T-helper 9 cell (primary cell): ENCODE results near the gene C18orf32.
"Not testable (repeated sequence)": the region's sequence is repeated elsewhere in the genome, so short reads cannot be mapped to it uniquely, and the experiment has no call there.

Experiments
- DNase-seq: peaks from one replicate; pipeline ENCODE4 v3.0.0-alpha.2; 2020
- total RNA-seq, 2 donors: gene quantifications; one replicate each; lab custom pipeline; 2026; lab: John Stamatoyannopoulos, UW

The C18orf32 gene
- total RNA-seq: 5.3 to 10.0 reads per million in 2 donors

DNA sequence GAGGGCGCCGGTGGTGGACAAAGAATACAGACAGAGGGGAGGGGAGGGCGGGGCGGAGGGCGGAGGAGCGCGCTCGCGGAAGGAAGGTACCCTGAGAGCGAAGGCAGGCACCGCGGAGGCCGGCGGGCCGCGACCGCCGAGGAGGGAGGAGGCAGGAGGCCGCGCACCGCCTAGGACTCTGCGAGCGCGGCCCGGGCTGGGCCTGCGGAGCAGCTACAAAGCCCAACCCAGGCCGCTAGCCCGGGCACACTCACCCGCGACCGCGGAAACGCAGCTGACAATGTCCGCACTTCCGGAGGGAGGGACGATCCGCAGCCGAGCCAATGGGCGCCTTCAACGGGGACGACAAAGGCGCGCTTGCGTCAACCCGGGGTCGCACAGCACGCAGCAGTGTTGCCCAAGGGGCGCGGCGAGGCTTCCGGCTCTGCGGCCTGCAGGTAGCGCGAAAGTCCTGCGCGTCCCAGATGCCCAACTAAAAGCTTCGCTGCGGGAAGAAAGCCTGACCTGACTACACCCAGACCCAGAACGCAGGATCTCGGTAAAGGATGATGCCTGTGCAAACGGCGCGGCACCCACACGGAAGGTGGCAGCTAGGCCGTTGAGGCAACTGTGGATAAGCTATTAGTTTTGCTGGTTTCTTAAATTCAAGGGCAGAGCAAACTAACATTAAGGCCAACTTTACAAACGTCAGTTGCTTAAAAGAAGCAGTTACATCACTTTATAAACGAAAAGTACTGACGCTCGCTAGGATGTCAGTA is at the start of gene C18orf32:
TSS of gene C18orf32 (minus strand) at position 282 of the 758 bp plus-strand sequence. CDS start 3,486 bp downstream, outside the sequence.
- DNase-seq: peak; percentile 90

GRCh38 chr18:49534846-49535601 is 48.0 kb upstream of the C18orf32 start:
- DNase-seq: no peak

DNA sequence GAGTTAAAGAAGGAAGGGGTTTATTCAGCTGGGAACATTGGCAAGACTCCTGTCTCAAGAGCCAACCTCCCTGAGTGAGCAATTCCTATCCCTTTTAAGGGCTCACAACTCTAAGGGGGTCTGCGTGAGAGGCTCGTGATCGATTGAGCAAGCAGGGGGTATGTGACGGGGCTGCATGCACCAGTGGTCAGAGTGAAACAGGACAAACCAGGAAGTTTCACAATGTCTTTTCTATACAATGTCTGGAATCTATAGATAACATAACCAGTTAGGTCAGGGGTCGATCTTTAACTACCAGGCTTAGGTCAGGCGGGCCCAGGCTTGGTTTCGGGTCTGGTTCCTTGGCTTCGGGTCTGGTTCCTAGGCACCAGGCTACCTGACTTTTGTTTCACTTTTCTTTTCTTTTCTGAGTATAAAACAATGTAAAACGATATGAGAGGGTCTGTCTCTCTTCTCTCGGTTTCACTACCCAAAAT is 44.7 kb upstream of the C18orf32 start:
- no peak for DNase-seq

GRCh38 chr18:49529596-49529995 is 42.6 kb upstream of the C18orf32 start:
- DNase-seq: no peak

- no peak for DNase-seq
These were observed 40.7 kb upstream of the C18orf32 start for GRCh38 chr18:49527631-49528327.

- no peak for DNase-seq
These were observed 38.9 kb upstream of the C18orf32 start for GRCh38 chr18:49525981-49526380.

DNA sequence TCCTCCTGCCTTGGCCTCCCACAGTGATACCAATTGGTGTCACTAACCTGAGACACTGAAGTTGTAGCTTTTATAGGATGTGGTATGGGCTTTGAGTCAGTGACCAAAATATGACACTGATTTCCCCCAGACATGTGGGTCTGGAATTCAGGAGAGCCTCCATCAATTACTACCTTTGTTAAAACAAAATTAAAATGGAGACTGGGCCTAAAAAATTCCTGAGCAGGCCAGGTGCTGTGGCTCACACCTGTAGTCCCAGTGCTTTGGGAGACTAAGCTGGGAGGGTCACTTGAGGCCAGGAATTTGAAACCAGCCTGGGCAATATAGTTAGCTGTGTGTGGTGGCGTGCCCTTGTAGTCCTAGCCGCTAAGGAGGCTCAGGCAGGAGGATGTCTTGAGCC is 37.9 kb upstream of the C18orf32 start:
- no peak for DNase-seq

DNA sequence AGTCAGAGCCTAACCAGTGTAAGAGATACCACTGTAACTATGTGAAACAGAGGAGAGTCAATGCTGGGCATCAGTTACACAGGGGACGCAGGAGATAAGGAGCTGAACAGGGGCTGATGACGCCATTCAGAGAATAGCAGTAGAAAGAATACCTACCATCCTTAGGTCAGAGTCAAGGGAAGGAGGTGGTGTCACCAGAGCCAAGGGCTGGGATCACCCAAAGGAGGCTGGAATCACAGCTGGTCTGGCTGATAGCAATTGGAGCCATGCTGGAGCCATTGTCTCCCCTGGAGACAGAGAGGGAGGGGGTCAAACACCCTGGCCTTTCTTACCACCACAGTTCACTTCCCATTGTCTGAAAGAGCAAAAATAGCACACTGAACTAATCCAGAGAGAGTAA is 37.3 kb upstream of the C18orf32 start:
- no peak for DNase-seq

DNA sequence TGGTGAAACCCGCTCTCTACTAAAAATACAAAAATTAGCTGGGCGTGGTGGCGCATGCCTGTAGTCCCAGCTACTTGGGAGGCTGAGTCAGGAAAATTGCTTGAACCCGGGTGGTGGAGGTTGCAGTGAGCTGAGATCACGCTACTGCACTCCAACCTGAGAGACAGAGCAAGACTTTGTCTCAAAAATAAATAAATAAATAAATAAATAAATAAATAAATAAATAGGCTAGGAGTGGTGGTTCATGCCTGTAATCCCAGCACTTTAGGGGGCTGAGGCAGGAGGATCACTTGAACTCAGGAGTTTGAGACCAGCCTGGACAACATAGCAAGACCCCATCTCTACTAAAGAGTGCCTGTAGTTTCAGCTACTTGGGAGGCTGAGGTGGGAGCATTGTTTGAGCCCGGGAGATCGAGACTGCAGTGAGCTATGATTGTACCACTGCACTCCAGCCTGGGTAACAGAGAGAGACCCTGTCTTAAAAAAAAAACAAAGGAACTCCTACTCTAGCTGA is 36.6 kb upstream of the C18orf32 start:
- not testable (repeated sequence) for DNase-seq

GRCh38 chr18:49521216-49521835 is 34.3 kb upstream of the C18orf32 start:
- no peak for DNase-seq

- no peak for DNase-seq
These were observed 33.7 kb upstream of the C18orf32 start for GRCh38 chr18:49520661-49521145.

DNA sequence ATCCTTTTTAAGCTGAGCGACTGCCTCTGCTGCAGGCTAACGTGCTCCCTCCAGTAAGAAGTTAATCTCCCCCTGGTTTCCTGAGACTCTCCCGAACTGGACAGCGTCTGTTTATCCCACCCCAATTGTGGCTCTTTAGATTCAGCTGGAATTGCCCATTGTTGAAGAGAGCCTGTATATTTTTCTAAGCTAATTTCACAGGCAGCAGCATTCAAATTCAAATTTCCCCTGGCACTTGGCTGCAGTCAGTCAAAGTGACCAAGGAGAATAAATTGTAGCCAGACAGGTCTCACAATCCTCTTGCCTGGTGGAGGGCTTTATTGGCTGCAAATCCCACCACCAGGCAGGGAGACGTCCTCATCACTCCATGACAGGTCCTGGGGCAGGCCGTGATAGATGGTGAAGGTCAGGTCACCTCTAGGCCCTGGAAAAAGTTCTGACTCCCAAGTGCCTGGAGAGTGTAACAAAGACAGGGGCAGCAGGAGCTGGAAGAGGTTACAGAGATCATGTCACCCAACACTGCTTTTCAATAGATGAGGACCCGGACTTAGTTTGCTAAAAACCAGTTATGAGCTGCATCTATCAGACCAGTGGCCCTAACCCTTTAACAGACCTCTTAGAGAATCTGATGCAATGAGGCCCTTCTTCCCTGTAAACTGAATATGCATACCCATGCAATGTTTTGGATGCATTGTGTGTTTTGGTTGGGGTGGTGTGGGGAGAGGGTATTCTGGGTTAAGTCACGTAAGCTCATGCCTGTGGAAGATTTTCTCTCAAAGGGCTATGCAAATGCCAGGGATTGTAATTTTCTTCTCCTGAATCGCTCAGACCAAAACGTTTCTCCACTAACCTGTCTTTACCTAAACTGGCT is 32.3 kb upstream of the C18orf32 start:
- DNase-seq: no peak

GRCh38 chr18:49517483-49517882 is 30.4 kb upstream of the C18orf32 start:
- no peak for DNase-seq

GRCh38 chr18:49515516-49515915 is 28.5 kb upstream of the C18orf32 start:
- no peak for DNase-seq

DNA sequence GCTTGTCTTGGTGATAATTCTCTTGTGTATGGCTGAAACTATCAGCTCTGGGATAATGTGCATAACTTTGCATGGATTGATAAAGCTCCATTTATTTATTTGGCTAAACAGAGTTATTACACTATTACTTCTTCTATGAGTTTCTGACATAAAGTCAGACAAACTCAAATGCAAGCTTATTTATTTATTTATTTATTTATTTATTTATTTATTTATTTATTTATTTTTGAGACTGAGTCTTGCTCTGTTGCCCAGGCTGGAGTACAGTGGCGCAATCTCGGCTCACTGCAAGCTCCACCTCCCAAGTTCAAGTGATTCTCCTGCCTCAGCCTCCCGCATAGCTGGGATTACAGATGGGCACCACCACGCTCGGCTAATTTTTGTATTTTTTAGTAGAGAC is 28.0 kb upstream of the C18orf32 start:
- DNase-seq: not testable (repeated sequence)

- DNase-seq: no peak
These were observed 27.5 kb upstream of the C18orf32 start for GRCh38 chr18:49514577-49514976.

DNA sequence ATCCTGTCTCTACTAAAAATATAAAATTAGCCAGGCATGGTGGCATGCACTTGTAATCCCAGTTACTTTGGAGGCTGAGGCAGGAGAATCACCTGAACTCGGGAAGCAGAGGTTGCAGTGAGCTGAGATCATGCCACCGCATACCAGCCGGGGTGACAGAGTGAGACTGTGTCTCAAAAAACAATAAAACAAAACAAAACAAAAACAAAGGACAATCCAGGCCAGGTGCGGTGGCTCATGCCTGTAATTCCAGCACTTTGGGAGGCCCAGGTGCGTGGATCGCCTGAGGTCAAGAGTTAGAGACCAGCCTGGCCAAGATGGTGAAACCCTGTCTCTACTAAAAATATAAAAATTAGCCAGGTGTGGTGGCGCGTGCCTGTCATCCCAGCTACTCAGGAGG is 25.8 kb upstream of the C18orf32 start:
- not testable (repeated sequence) for DNase-seq

DNA sequence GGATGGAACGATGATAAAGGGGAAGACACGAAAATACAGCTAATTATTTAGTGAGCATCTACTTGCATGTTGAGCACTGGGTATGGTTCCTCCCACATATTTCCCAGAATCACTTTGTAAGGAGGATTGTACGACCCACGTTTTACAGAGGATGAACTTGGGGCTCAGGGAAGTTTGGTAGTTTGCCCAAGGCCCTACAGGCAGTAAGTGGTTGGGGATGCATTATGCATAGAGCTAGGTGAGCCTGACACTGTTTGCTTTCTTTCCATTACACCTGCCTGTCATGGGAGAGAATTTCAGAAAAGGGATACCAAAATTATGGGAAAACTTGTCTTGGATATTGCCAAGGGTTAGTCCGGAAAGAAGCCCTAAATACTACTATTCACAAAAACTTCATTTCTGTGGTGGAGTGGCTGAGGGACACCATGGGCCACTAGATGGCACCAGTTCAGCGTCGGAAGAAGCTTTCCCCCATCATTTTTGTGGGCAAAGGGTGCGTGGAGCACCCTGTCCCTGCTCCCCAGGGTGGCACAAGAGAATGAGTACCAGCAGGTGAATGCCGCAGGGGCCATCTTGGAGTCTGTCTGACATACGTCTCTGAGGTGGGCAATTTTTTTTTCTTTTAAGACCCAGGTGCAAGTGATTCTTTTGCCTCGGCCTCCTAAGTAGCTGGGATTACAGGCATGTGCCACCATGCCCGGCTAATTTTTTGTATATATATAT is 23.5 kb upstream of the C18orf32 start:
- peak; percentile 33 for DNase-seq

GRCh38 chr18:49506438-49506837 is 19.4 kb upstream of the C18orf32 start:
- not testable (repeated sequence) for DNase-seq

DNA sequence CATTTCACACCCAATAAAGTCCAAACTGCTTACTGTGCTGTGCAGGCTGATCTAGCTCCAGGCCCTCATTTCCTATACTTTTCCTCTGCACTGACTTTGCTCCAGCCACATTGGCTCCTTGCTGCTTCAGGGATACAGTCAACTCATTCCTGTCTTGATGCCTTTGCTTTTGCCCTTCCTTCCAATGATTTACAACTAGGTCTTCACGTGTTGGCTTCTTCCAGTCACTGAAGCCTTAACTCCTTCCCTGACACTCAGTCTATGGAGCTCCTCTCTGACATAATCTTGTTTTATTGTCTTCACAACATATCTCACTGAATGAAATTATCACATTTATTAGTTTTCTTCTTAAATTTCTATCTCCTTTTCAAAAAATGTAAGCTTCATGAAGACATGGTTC is 16.9 kb upstream of the C18orf32 start:
- DNase-seq: no peak
